Skeletal muscle cell (primary cell): ENCODE measurements around the gene VPS13A.
"Not testable (repeated sequence)": the region's sequence is repeated elsewhere in the genome, so short reads cannot be mapped to it uniquely, and the experiment has no call there.

Source experiments
- DNase-seq: peaks from one replicate; pipeline ENCODE4 v3.0.0-alpha.2; 2010; ENCODE audit warnings: low read depth
- H3K4me3 ChIP-seq: 2 replicates; pipeline ENCODE4 v1.5.1; 2011; ENCODE audit warnings: low read depth, mild to moderate bottlenecking, control low read depth, low read length, moderate library complexity

Gene VPS13A

DNA sequence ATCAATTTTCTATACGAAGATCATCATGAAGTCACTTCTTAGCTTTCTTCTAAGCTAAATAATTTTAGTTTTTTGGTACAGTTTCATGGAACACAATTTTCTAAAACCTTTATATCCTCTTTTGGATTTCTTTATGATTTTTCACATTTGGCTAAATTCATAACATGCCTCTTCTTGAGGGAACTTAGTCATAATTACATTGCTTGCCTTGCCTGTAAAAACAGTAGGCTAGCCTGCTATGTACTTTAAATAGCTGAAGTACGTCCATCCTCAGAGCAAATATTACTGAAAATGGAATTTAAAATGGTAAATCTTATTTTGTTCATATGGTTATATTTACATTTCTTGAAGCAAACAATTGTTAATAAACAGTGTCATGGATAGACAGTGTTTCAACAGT is 225.0 kb downstream of the VPS13A start:
- DNase-seq = no peak
- no peak overlapping the region for H3K4me3 ChIP-seq

- peak; percentile 43 for DNase-seq
- no peak overlapping the region for H3K4me3 ChIP-seq
Measured at GRCh38 chr9:77403239-77403638, 225.9 kb downstream of the VPS13A start.

GRCh38 chr9:77408521-77408920 is 231.2 kb downstream of the VPS13A start:
- DNase-seq, H3K4me3 ChIP-seq: not testable (repeated sequence)

DNA sequence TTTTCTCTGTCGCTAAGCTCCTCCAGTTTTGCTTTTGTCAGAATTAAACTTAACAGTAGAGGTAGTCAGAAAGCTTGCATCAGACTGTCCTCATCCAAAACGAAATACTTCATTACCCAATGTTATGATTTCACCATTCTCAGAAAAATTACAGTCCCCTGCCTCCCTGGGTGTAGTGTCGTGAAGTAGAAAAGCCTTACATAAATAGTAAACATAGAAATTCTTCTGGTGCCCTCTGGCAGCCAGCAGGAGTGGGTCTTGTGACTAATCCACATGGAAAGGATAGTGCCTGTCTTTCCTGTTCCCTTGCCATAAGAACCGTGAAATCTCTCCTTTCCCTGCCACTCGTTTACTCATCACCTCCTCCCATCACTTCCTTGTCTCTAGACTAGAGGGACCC is 240.2 kb downstream of the VPS13A start:
- no peak overlapping the region for H3K4me3 ChIP-seq
- DNase-seq = peak; percentile 75

- no peak overlapping the region for H3K4me3 ChIP-seq
- no peak for DNase-seq
Measured at GRCh38 chr9:77418226-77418625, 240.9 kb downstream of the VPS13A start.

DNA sequence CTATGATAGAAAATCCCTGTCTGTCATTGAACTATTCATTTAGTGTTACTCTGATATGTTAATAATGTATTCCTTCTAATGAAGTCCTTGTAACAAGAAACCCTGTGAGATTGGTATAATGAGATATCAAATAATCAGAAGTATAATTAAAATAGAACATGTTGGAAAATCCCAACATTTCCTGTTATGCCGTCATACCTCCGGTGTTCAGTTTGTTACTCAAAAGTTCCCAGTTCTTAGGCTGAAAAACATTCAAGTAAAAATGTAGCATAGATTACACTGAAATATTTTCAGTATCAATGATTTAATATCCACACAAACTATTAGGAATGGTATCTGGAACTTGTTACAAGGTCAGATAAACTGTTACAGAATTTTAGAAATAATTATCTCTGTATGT is 243.3 kb downstream of the VPS13A start:
- no peak for DNase-seq
- no peak overlapping the region for H3K4me3 ChIP-seq

GRCh38 chr9:77421506-77422265 is 244.4 kb downstream of the VPS13A start:
- no peak for DNase-seq
- H3K4me3 ChIP-seq = no peak overlapping the region

DNA sequence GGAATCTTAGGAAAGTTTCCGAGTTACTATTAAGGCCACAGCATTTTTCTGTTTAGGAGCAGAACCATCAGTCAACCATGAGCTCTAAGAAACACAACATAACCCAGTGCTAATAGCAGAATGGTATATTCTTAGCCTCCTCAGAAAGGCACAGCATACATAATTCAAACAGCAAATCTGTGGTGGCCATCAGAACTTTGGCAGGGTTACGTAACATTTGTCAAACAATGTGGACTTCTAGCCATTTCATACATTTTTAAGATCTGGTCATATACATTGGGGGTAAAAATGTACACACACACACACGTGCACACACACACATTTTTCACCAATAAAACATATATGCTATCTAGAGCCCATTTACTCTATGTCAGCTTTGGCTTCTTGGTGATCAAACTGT is 245.6 kb downstream of the VPS13A start:
- no peak overlapping the region for H3K4me3 ChIP-seq
- DNase-seq = no peak

- H3K4me3 ChIP-seq = no peak overlapping the region
- DNase-seq = no peak
Measured at GRCh38 chr9:77423841-77424240, 246.5 kb downstream of the VPS13A start.

GRCh38 chr9:77424993-77425392 is 247.7 kb downstream of the VPS13A start:
- no peak overlapping the region for H3K4me3 ChIP-seq
- no peak for DNase-seq

DNA sequence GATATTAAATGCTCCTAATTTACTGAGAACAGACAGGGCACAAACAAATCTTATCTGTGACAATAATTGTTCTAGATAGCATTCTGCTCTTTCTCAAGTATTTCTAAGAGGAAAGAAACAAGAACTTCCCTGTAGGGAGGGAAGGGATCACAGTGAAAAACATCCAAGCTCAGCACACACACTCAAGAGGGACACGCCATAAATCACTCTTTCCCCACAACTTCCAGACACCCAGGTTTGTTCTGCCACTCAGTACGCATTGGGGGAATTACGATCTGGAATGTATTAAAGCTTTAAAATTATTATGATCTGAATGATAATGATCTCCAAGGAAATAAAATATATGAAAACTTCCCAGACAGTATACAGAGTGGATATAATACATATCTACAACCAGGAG is 249.4 kb downstream of the VPS13A start:
- H3K4me3 ChIP-seq = no peak overlapping the region
- DNase-seq = no peak

- H3K4me3 ChIP-seq = no peak overlapping the region
- DNase-seq = no peak
Measured at GRCh38 chr9:77427256-77427927, 250.1 kb downstream of the VPS13A start.

- DNase-seq = no peak
- no peak overlapping the region for H3K4me3 ChIP-seq
Measured at GRCh38 chr9:77429928-77430327, 252.6 kb downstream of the VPS13A start.

DNA sequence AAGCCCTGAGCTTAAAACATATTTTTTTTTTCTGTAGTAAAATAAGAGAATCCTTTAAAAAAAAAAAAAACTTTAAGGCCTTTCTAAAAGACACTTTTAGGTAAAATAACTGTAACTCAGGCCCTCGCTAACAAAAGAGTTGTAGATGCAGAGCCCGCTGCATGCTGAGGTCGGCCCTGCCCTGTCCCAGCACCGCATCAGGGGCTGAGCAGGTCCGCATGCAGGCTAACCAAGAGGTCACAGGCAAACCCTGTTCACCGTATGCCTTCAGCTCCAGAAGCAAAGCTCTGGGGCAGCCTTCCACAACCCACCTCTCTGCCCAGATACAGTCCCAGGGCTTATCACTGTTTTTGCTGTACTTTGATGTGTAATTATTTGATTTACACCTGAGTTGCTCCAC is 254.7 kb downstream of the VPS13A start:
- no peak for DNase-seq
- no peak overlapping the region for H3K4me3 ChIP-seq

GRCh38 chr9:77433675-77434445 is 256.5 kb downstream of the VPS13A start:
- no peak overlapping the region for H3K4me3 ChIP-seq
- DNase-seq = peak; percentile 33

DNA sequence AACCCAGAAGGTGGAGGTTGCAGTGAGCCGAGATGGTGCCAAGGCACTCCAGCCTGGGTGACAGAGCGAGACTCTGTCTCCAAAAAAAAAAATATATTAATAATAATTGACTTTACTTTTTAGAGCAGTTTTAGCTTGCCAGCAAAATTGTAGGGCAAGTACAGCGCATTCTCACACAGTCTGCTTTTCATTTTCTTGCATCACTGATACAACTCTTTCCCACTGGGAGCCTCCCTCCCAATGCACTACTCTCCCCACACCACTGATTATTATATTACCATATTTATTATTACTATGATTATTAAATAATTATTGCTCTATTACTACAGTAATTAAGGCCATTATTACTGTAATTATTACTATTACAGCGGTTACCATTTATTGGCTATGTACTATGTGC is 257.9 kb downstream of the VPS13A start:
- DNase-seq = no peak
- no peak overlapping the region for H3K4me3 ChIP-seq

- no peak overlapping the region for H3K4me3 ChIP-seq
- peak; percentile 20 for DNase-seq
Measured at GRCh38 chr9:77435688-77436087, 258.4 kb downstream of the VPS13A start.

DNA sequence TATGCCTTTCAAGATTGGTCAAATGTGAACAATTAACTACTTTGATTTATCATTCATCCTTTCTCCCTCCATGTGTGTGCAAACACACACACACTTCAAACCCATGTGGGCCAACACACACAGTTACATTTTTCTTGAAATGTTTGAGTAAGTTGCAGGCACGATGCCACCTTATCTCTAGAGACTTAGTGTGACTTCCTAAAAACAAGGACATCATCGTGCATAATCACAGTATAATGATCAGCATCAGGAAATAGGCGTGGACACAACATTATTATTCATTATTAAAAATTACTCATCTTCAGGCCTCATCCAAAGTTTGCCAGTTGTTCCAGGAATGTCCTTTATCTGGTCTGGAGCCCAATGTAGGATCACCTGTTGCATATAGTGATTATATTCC is 261.3 kb downstream of the VPS13A start:
- DNase-seq = no peak
- H3K4me3 ChIP-seq = no peak overlapping the region

GRCh38 chr9:77440057-77440456 is 262.7 kb downstream of the VPS13A start:
- H3K4me3 ChIP-seq = peak overlapping the region; percentile 11
- DNase-seq = no peak

- not testable (repeated sequence) for H3K4me3 ChIP-seq, DNase-seq
Measured at GRCh38 chr9:77441124-77441523, 263.8 kb downstream of the VPS13A start.
